ENCODE results near the gene TLL2.

Gene TLL2

DNA sequence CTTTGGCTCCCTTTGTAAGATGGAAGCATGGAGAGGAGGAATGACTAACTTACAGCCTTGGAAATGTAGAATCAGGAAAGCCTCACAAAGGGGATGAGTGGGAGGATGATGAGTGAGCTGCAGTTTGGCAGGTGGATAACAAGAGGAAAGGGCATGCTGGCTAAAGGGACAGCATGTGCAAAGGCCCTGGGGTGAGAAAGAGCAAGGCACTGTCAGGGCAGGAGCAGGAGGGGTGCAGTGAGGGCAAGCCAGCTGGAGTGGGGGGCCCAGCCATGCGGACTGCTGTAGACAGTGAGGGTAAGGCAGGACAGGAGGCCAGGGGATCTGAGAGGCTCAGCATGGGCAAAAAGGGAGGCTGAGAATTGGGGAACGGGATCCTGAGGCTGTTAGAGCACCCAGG is 20.5 kb downstream of the TLL2 start:
- no peak for TF ChIP-seq SIN3A (IDR thresholded peaks at IDR 0.05; ENCODE audit: borderline replicate concordance, insufficient read depth, low read length)
- TF ChIP-seq TAF1 (IDR thresholded peaks at IDR 0.05; ENCODE audit: borderline replicate concordance, insufficient read depth, low read length) = no peak
- no peak for TF ChIP-seq FOXP2 (optimal IDR thresholded peaks at IDR 0.05; ENCODE audit: borderline replicate concordance, extremely low read depth, extremely low read length, insufficient read depth)
- TF ChIP-seq, protein P1, sequence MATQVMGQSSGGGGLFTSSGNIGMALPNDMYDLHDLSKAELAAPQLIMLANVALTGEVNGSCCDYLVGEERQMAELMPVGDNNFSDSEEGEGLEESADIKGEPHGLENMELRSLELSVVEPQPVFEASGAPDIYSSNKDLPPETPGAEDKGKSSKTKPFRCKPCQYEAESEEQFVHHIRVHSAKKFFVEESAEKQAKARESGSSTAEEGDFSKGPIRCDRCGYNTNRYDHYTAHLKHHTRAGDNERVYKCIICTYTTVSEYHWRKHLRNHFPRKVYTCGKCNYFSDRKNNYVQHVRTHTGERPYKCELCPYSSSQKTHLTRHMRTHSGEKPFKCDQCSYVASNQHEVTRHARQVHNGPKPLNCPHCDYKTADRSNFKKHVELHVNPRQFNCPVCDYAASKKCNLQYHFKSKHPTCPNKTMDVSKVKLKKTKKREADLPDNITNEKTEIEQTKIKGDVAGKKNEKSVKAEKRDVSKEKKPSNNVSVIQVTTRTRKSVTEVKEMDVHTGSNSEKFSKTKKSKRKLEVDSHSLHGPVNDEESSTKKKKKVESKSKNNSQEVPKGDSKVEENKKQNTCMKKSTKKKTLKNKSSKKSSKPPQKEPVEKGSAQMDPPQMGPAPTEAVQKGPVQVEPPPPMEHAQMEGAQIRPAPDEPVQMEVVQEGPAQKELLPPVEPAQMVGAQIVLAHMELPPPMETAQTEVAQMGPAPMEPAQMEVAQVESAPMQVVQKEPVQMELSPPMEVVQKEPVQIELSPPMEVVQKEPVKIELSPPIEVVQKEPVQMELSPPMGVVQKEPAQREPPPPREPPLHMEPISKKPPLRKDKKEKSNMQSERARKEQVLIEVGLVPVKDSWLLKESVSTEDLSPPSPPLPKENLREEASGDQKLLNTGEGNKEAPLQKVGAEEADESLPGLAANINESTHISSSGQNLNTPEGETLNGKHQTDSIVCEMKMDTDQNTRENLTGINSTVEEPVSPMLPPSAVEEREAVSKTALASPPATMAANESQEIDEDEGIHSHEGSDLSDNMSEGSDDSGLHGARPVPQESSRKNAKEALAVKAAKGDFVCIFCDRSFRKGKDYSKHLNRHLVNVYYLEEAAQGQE (IDR thresholded peaks at IDR 0.05; ENCODE audit: insufficient read depth in 1 of 2, low read depth in 2 of 2, low read length in 2 of 2) = no peak
- no peak for TF ChIP-seq POLR2AphosphoS5 (IDR thresholded peaks at IDR 0.05; ENCODE audit: low read depth, low read length)

GRCh38 chr10:96491303-96491702 is 22.4 kb downstream of the TLL2 start:
- no peak for TF ChIP-seq SIN3A (IDR thresholded peaks at IDR 0.05; ENCODE audit: borderline replicate concordance, insufficient read depth, low read length)

DNA sequence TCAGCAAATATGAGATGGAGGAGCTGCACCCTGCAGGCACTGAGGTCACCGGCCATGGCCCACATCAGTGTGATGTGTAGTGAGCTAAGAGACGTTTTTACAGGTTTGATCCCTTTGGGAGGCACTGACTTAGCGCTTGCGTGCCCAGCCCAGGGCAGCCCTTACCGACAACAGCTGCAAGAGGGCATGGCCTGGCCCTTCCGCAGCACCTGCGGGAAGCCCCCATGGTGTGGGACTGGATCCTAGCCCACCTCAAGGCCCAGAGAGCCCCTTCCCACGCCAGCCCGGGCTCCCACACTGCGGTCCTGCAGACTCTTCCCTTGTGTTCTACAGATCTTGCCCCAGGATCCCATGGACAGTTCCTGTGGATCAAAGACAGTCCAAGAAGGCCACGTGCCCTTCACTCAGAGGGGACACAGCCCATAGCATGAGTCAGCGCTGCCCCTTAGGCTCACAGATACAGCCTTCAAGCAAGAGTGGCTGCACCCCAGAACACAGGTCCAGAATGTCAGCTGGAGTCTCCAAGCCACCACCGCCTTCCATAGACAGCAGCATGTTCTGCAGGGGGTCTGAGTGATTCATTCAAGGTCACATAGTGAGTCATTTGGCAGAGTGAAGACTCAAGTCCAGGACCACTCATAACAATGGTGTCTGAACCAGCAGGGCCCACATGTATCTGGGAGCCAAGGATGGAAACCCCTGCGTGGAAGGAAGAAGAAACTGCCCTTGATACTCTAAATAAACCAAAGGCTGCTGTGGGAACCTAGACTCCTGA is 25.4 kb downstream of the TLL2 start:
- TF ChIP-seq FOXP2 (optimal IDR thresholded peaks at IDR 0.05; ENCODE audit: borderline replicate concordance, extremely low read depth, extremely low read length, insufficient read depth) (no peak), SIN3A (IDR thresholded peaks at IDR 0.05; ENCODE audit: borderline replicate concordance, insufficient read depth, low read length) (no peak), TAF1 (IDR thresholded peaks at IDR 0.05; ENCODE audit: borderline replicate concordance, insufficient read depth, low read length) (no peak), POLR2AphosphoS5 (IDR thresholded peaks at IDR 0.05; ENCODE audit: low read depth, low read length) (no peak)
- TF ChIP-seq, protein P1 (IDR thresholded peaks at IDR 0.05; ENCODE audit: insufficient read depth in 1 of 2, low read depth in 2 of 2, low read length in 2 of 2) = no peak

GRCh38 chr10:96482815-96483588 is 30.7 kb downstream of the TLL2 start:
- no peak for TF ChIP-seq SIN3A (IDR thresholded peaks at IDR 0.05; ENCODE audit: borderline replicate concordance, insufficient read depth, low read length)
- no peak for TF ChIP-seq TAF1 (IDR thresholded peaks at IDR 0.05; ENCODE audit: borderline replicate concordance, insufficient read depth, low read length)
- no peak for TF ChIP-seq POLR2AphosphoS5 (IDR thresholded peaks at IDR 0.05; ENCODE audit: low read depth, low read length)
- TF ChIP-seq, protein P1 (IDR thresholded peaks at IDR 0.05; ENCODE audit: insufficient read depth in 1 of 2, low read depth in 2 of 2, low read length in 2 of 2) = no peak
- no peak for TF ChIP-seq FOXP2 (optimal IDR thresholded peaks at IDR 0.05; ENCODE audit: borderline replicate concordance, extremely low read depth, extremely low read length, insufficient read depth)

GRCh38 chr10:96478355-96478754 is 35.4 kb downstream of the TLL2 start:
- no peak for TF ChIP-seq POLR2AphosphoS5 (IDR thresholded peaks at IDR 0.05; ENCODE audit: low read depth, low read length)

GRCh38 chr10:96473866-96474265 is 39.9 kb downstream of the TLL2 start:
- TF ChIP-seq POLR2AphosphoS5 (IDR thresholded peaks at IDR 0.05; ENCODE audit: low read depth, low read length) = no peak
- TF ChIP-seq TAF1 (IDR thresholded peaks at IDR 0.05; ENCODE audit: borderline replicate concordance, insufficient read depth, low read length) = no peak
- no peak for TF ChIP-seq SIN3A (IDR thresholded peaks at IDR 0.05; ENCODE audit: borderline replicate concordance, insufficient read depth, low read length)
- TF ChIP-seq FOXP2 (optimal IDR thresholded peaks at IDR 0.05; ENCODE audit: borderline replicate concordance, extremely low read depth, extremely low read length, insufficient read depth) = no peak
- TF ChIP-seq, protein P1 (IDR thresholded peaks at IDR 0.05; ENCODE audit: insufficient read depth in 1 of 2, low read depth in 2 of 2, low read length in 2 of 2) = no peak
